A549 (cell line): ENCODE results near the gene ABTB1.

Experiments used
- MAFK ChIP-seq: fragments of 450-650 bp; IDR thresholded peaks from 2 replicates; pipeline ENCODE4 v1.6.1; 2014; ENCODE audit not compliant: partially characterized antibody
- MYC ChIP-seq: IDR thresholded peaks from 2 replicates; pipeline ENCODE4 v1.6.1; 2012; ENCODE audit warnings: mild to moderate bottlenecking, inconsistent platforms, low read length, improper control_type of control experiment, borderline replicate concordance

- no peak for TF ChIP-seq MAFK
- no peak for TF ChIP-seq MYC
Observed at GRCh38 chr3:127665586-127665985, 7.2 kb upstream of the ABTB1 start.
